Spinal cord (tissue), 10 donors: ENCODE data around the gene ZFTA. TPM values are rescaled to one million over a fixed set of nuclear protein-coding genes. Genes with fewer than 3 reads are reported as not detected.

Source experiments
- DNase-seq, 6 donors: peaks; one replicate each; pipeline versions ENCODE4 v3.0.0 to v3.0.0-alpha.2; 2013 to 2015; ENCODE audit warnings: low spot score in 6 of 6, low read depth in 4 of 6
- H3K27ac ChIP-seq: one replicate; pipeline ENCODE4 v1.5.1; 2013; ENCODE audit warnings: low read depth, low read length, control low read depth
- H3K27me3 ChIP-seq: one replicate; pipeline ENCODE4 v1.6.1; 2013; ENCODE audit warnings: low read length; ENCODE audit not compliant: control insufficient read depth, insufficient read depth
- H3K36me3 ChIP-seq: one replicate; pipeline ENCODE4 v1.6.1; 2013; ENCODE audit warnings: low read length; ENCODE audit not compliant: control insufficient read depth, insufficient read depth
- H3K4me1 ChIP-seq: one replicate; pipeline ENCODE4 v1.6.1; 2013; ENCODE audit warnings: low read length; ENCODE audit not compliant: control insufficient read depth, insufficient read depth
- H3K4me3 ChIP-seq: one replicate; pipeline ENCODE4 v1.5.1; 2013; ENCODE audit warnings: low read depth, low read length, control low read depth
- H3K9me3 ChIP-seq: one replicate; pipeline ENCODE4 v1.6.1; 2013; ENCODE audit warnings: low read length; ENCODE audit not compliant: control insufficient read depth, insufficient read depth
- WGBS: methylation state at CpG from one replicate; pipeline ENCODE4 v1.1.5; 2013; ENCODE audit warnings: missing lambda C conversion rate; ENCODE audit not compliant: insufficient coverage; 5-methylcytosine and 5-hydroxymethylcytosine counted together
- polyA plus RNA-seq, 2 donors: library from polyadenylated mRNA; unstranded; fragments of 120-200 nt; gene quantifications; one replicate each; pipeline ENCODE4 v1.2.1, GENCODE V29; 2013; ENCODE audit not compliant: insufficient read length in 2 of 2
- total RNA-seq, 2 donors: library from RNA; depleted of rRNA in 1 of 2; stranded (reverse); fragments of 120-200 nt in 1 of 2; fragments of >200 nt in 1 of 2; gene quantifications; one replicate each; pipeline versions ENCODE4 v1.2.3 to v1.2.4, GENCODE V29; 2013 to 2014
- donor health status: healthy.

The ZFTA gene
- total and polyA plus RNA-seq, 4 donors = 10.7 to 35.2 (median 33.2) TPM

- Histone ChIP-seq H3K27me3 (no peaks in the 10 kb centered on the region), H3K27ac (peak overlapping the region; percentile 82), H3K4me3 (peak overlapping the region; percentile 81), H3K4me1 (peaks cover 59% of the 10 kb centered on the region), H3K9me3 (no peaks in the 10 kb centered on the region), H3K36me3 (peaks cover 25% of the 10 kb centered on the region)
- DNase-seq = no peak
- WGBS = 3% methylated on average over 4 of the region's 4 CpGs
These were observed 1.4 kb downstream of the ZFTA start for GRCh38 chr11:63767267-63767564.

- DNase-seq = peak in 2 of 6 donors; percentile 40 to 62
- peaks cover 28% of the 10 kb centered on the region for H3K36me3 ChIP-seq
- no peaks in the 10 kb centered on the region for H3K9me3 ChIP-seq
- 30% methylated on average over 5 of the region's 7 CpGs for WGBS
- H3K4me1 ChIP-seq = peaks cover 65% of the 10 kb centered on the region
- peak overlapping the region; percentile 81 for H3K4me3 ChIP-seq
- H3K27ac ChIP-seq = peak overlapping the region; percentile 82
- H3K27me3 ChIP-seq = no peaks in the 10 kb centered on the region
These were observed 1.9 kb downstream of the ZFTA start for GRCh38 chr11:63766531-63767235.

- H3K4me3 ChIP-seq = no peak overlapping the region
- H3K4me1 ChIP-seq = peaks cover 71% of the 10 kb centered on the region
- no peaks in the 10 kb centered on the region for H3K27me3 ChIP-seq
- 65% methylated on average over 14 of the region's 18 CpGs for whole genome bisulfite sequencing
- H3K36me3 ChIP-seq = peaks cover 34% of the 10 kb centered on the region
- no peak overlapping the region for H3K27ac ChIP-seq
- H3K9me3 ChIP-seq = no peaks in the 10 kb centered on the region
- DNase-seq = no peak
These were observed 2.8 kb downstream of the ZFTA start for GRCh38 chr11:63765688-63766241.

- no peak overlapping the region for H3K27ac ChIP-seq
- H3K4me3 ChIP-seq = no peak overlapping the region
- no peaks in the 10 kb centered on the region for H3K27me3 ChIP-seq
- H3K36me3 ChIP-seq = peaks cover 39% of the 10 kb centered on the region
- 75% methylated on average over 19 of the region's 30 CpGs for WGBS
- H3K9me3 ChIP-seq = no peaks in the 10 kb centered on the region
- peak in 1 of 6 donors; percentile 19 for DNase-seq
- H3K4me1 ChIP-seq = peaks cover 68% of the 10 kb centered on the region
These were observed 3.6 kb downstream of the ZFTA start for GRCh38 chr11:63764679-63765647.

GRCh38 chr11:63764340-63764678 lies 4.3 kb downstream of the ZFTA start:
- Histone ChIP-seq H3K4me1 (peaks cover 62% of the 10 kb centered on the region), H3K27me3 (no peaks in the 10 kb centered on the region), H3K4me3 (no peak overlapping the region), H3K9me3 (no peaks in the 10 kb centered on the region), H3K36me3 (peaks cover 41% of the 10 kb centered on the region), H3K27ac (no peak overlapping the region)
- no peak for DNase-seq
- WGBS = 73% methylated on average over 5 of the region's 23 CpGs

- peaks cover 62% of the 10 kb centered on the region for H3K4me1 ChIP-seq
- H3K4me3 ChIP-seq = no peak overlapping the region
- H3K9me3 ChIP-seq = no peaks in the 10 kb centered on the region
- no peaks in the 10 kb centered on the region for H3K27me3 ChIP-seq
- WGBS = 24% methylated on average over 81 of the region's 82 CpGs
- peaks cover 42% of the 10 kb centered on the region for H3K36me3 ChIP-seq
- no peak overlapping the region for H3K27ac ChIP-seq
- DNase-seq = peak in 2 of 6 donors; percentile 57 to 73
These were observed 4.9 kb downstream of the ZFTA start for GRCh38 chr11:63763496-63764339.

- H3K36me3 ChIP-seq = peaks cover 45% of the 10 kb centered on the region
- H3K27ac ChIP-seq = no peak overlapping the region
- DNase-seq = peak in 2 of 6 donors; percentile 77 to 88
- no peaks in the 10 kb centered on the region for H3K27me3 ChIP-seq
- peak overlapping the region; percentile 21 for H3K4me3 ChIP-seq
- H3K9me3 ChIP-seq = no peaks in the 10 kb centered on the region
- peaks cover 62% of the 10 kb centered on the region for H3K4me1 ChIP-seq
- 6% methylated on average over 96 of the region's 96 CpGs for WGBS
These were observed 5.7 kb downstream of the ZFTA start for GRCh38 chr11:63762654-63763495.

GRCh38 chr11:63761931-63762653 lies 6.5 kb downstream of the ZFTA start:
- Histone ChIP-seq H3K9me3 (no peaks in the 10 kb centered on the region), H3K4me3 (peak overlapping the region; percentile 21), H3K4me1 (peaks cover 55% of the 10 kb centered on the region), H3K36me3 (peaks cover 52% of the 10 kb centered on the region), H3K27me3 (no peaks in the 10 kb centered on the region), H3K27ac (no peak overlapping the region)
- 14% methylated on average over 29 of the region's 34 CpGs for WGBS
- peak in 2 of 6 donors; percentile 80 to 92 for DNase-seq
